Endothelial cell (in vitro differentiated cells): ENCODE data around the gene ITGB7. TPM values are rescaled to one million over a fixed set of nuclear protein-coding genes. Genes with fewer than 3 reads are reported as not detected.

Source experiments
- DNase-seq: peaks from one replicate; pipeline ENCODE4 v3.0.0; 2021; ENCODE audit warnings: low spot score
- H3K27ac Mint-ChIP-seq: one replicate; pipeline ENCODE4 v1.8.0; 2021; ENCODE audit warnings: mixed read lengths, inconsistent platforms; ENCODE audit not compliant: unreplicated experiment
- H3K27me3 Mint-ChIP-seq: one replicate; pipeline ENCODE4 v1.8.0; 2021; ENCODE audit warnings: mild to moderate bottlenecking, moderate library complexity, mixed read lengths, inconsistent platforms; ENCODE audit not compliant: unreplicated experiment
- H3K36me3 Mint-ChIP-seq: one replicate; pipeline ENCODE4 v1.8.0; 2021; ENCODE audit warnings: mild to moderate bottlenecking, low read depth, mixed read lengths, inconsistent platforms; ENCODE audit not compliant: unreplicated experiment
- H3K4me1 Mint-ChIP-seq: one replicate; pipeline ENCODE4 v1.8.0; 2021; ENCODE audit warnings: mild to moderate bottlenecking, mixed read lengths, inconsistent platforms; ENCODE audit not compliant: unreplicated experiment
- H3K4me3 Mint-ChIP-seq: one replicate; pipeline ENCODE4 v1.8.0; 2021; ENCODE audit warnings: mild to moderate bottlenecking, mixed read lengths, inconsistent platforms; ENCODE audit not compliant: unreplicated experiment
- H3K9me3 Mint-ChIP-seq: one replicate; pipeline ENCODE4 v1.8.0; 2021; ENCODE audit warnings: mixed read lengths, inconsistent platforms; ENCODE audit not compliant: unreplicated experiment
- CTCF ChIP-seq: fragments of 200-600 bp; sonication (generic); IDR thresholded peaks from one replicate; pipeline ENCODE4 v1.5.0; 2021; ENCODE audit warnings: antibody characterized with exemption; ENCODE audit not compliant: unreplicated experiment
- total RNA-seq: library from RNA; stranded (reverse); fragmentation: NEBNext Ultra II Directional; extraction: Animal tissue kit (Norgen Biotek cat#: 25700); gene quantifications from one replicate; pipeline ENCODE4 v1.2.1, GENCODE V29; 2021; ENCODE audit not compliant: unreplicated experiment

ITGB7 gene
- total RNA-seq, 1 donor from 2014 or later, result 0.56 TPM

DNA sequence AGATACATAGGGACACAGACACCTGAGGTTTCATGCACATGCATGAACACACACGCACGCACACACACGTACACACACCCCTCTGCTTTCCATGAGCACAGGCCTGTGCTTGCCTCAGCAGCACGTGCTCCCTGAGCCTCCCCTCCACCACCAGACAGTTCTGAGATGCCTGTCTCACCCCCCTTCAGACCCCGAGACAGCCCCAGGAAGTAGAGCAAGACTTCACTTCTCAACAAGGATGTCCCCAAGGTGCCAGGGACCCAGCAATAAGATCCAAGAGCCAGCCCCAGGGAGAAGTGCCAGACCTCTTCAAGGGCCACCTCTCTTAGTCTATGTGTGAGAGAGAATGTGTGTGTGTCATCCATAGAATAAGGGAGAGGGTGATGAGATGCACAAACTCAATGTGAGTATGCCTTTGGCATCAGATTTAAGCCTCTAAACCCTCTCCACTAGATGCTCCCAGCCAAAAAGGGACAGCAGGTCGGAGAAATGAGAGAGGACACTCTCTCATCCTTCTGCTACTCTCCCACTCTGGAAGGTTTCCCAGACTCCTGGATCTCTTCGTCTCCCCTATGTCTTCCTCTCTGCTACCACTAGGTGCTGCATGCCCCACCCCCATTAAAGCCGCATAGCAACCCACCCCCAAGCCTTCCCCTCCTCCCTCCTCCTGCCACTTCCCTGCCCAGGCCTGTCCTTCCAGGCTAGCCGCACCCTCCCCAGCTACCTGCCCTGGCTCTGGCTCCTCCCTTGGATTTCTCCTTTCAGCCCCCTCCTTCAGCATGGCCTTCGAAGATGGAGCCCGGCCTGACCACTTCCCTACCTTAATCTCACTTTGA is 17.2 kb upstream of the ITGB7 start:
- peaks cover 12% of the 10 kb centered on the region for H3K27me3 Mint-ChIP-seq
- TF ChIP-seq CTCF, result no peak
- no peak for DNase-seq

GRCh38 chr12:53223389-53224060 is 16.5 kb upstream of the ITGB7 start:
- H3K36me3 Mint-ChIP-seq, result peaks cover 4% of the 10 kb centered on the region
- no peak for DNase-seq
- no peak for TF ChIP-seq CTCF
- H3K4me1 Mint-ChIP-seq, result peaks cover 50% of the 10 kb centered on the region
- no peaks in the 10 kb centered on the region for H3K9me3 Mint-ChIP-seq
- H3K27ac Mint-ChIP-seq, result peak overlapping the region; percentile 39
- H3K27me3 Mint-ChIP-seq, result peaks cover 13% of the 10 kb centered on the region
- H3K4me3 Mint-ChIP-seq, result peak overlapping the region; percentile 69

More for the DNA sequence above, 17.2 kb upstream of the ITGB7 start:
- Mint-ChIP-seq H3K9me3 (no peaks in the 10 kb centered on the region), H3K4me3 (peak overlapping the region; percentile 28), H3K36me3 (peaks cover 1% of the 10 kb centered on the region), H3K27ac (no peak overlapping the region), H3K4me1 (peaks cover 47% of the 10 kb centered on the region)

DNA sequence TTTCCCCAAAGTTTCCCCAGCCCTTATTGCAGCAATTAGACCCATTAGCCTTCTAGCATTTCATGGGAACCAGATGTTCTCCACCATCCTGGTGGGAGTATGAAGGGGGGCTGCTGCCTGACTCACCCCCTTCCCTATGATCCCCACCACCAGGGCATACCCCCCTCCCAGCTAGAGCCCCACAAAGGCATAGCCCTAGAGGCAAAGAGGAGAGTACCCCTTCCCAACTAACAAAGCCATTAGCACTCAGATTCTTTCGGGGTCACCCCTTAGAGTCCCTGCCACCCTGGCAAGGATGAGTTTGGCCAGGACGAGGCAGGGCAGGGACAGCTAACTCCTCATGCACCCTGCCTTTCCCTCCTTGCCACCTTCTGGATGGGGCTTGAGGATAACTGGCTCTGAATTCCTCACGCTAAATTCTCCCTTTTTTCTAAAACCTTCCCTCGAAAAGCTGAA is 15.8 kb upstream of the ITGB7 start:
- Mint-ChIP-seq H3K4me1 (peaks cover 54% of the 10 kb centered on the region), H3K27me3 (peaks cover 15% of the 10 kb centered on the region), H3K4me3 (peak overlapping the region; percentile 69), H3K36me3 (peaks cover 4% of the 10 kb centered on the region), H3K9me3 (no peaks in the 10 kb centered on the region), H3K27ac (no peak overlapping the region)
- TF ChIP-seq CTCF, result no peak
- DNase-seq, result no peak

- Mint-ChIP-seq H3K4me3 (peak overlapping the region; percentile 68), H3K9me3 (no peaks in the 10 kb centered on the region), H3K36me3 (peaks cover 4% of the 10 kb centered on the region), H3K27me3 (peaks cover 14% of the 10 kb centered on the region), H3K27ac (no peak overlapping the region), H3K4me1 (peaks cover 60% of the 10 kb centered on the region)
- DNase-seq, result no peak
- no peak for TF ChIP-seq CTCF
Measured at GRCh38 chr12:53222170-53222721, 15.2 kb upstream of the ITGB7 start.
